KOPT-K1 (cell line): ENCODE results near the gene CCDC60.

Source experiments
- H3K27ac ChIP-seq: fragments of 200-600 bp; sonication (generic); 2 replicates; pipeline ENCODE4 v1.5.1; 2016; ENCODE audit warnings: antibody characterized with exemption, mild to moderate bottlenecking, low read depth, low read length; ENCODE audit not compliant: poor library complexity, severe bottlenecking
- H3K36me3 ChIP-seq: fragments of 200-600 bp; sonication (generic); 2 replicates; pipeline ENCODE4 v1.5.1; 2017; ENCODE audit warnings: antibody characterized with exemption, mild to moderate bottlenecking, low read length, moderate library complexity; ENCODE audit not compliant: insufficient read depth
- H3K9me3 ChIP-seq: fragments of 200-600 bp; sonication (generic); 2 replicates; pipeline ENCODE4 v1.5.1; 2017; ENCODE audit warnings: antibody characterized with exemption, low read length, mild to moderate bottlenecking; ENCODE audit not compliant: insufficient read depth, poor library complexity, severe bottlenecking

The CCDC60 gene

GRCh38 chr12:119546340-119546739, 211.8 kb downstream of the CCDC60 start:
- no peaks in the 10 kb centered on the region for H3K36me3 ChIP-seq
- no peaks in the 10 kb centered on the region for H3K9me3 ChIP-seq
- H3K27ac ChIP-seq = no peak overlapping the region

DNA sequence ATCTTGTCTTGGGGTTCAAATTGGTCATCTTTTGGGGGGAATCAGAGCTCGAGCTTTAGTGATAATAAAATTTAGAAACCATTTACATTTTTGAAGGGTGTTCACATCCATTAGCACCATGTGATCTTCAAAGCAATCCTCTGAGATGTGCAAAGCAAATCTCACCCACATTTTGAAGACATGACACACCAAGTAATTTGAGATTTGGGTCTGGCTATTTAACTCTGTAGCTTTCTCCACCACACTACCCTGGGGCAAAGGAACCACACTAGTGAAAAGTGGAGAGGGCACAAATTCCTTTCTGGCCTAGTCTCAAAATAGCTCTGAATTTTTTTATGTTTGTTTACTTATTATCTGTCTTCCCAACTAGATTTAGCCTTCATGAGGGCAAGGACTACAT, 212.5 kb downstream of the CCDC60 start:
- Histone ChIP-seq H3K36me3 (no peaks in the 10 kb centered on the region), H3K9me3 (no peaks in the 10 kb centered on the region)

DNA sequence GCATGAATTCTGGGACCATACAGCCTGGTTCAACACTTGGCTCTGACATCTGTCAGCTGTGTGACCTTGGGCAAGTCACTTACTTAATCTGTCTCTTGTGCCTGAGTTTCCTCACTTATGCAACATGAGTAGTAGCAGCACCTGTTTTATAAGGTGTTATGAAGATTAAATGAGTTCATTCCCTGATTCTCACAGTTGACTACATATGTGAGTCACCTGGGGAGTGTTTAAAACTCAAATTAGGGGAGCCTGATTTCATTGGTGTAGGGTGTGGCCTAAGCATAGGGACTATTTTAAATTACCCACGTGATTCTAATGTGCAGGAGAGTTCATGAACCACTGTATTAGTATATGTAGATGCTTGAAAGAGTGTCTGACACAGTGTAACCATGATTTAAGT, 222.3 kb downstream of the CCDC60 start:
- no peak overlapping the region for H3K27ac ChIP-seq
- no peaks in the 10 kb centered on the region for H3K9me3 ChIP-seq
- no peaks in the 10 kb centered on the region for H3K36me3 ChIP-seq

More for the DNA sequence above, 212.5 kb downstream of the CCDC60 start:
- no peak overlapping the region for H3K27ac ChIP-seq

- Histone ChIP-seq H3K36me3 (no peaks in the 10 kb centered on the region), H3K9me3 (no peaks in the 10 kb centered on the region), H3K27ac (no peak overlapping the region)
Observed at GRCh38 chr12:119565404-119565803, 230.9 kb downstream of the CCDC60 start.

GRCh38 chr12:119570771-119571170, 236.2 kb downstream of the CCDC60 start:
- no peak overlapping the region for H3K27ac ChIP-seq
- no peaks in the 10 kb centered on the region for H3K9me3 ChIP-seq
- H3K36me3 ChIP-seq = no peaks in the 10 kb centered on the region

- H3K36me3 ChIP-seq = no peaks in the 10 kb centered on the region
- no peak overlapping the region for H3K27ac ChIP-seq
- H3K9me3 ChIP-seq = no peaks in the 10 kb centered on the region
Observed at GRCh38 chr12:119573086-119573485, 238.6 kb downstream of the CCDC60 start.

- H3K9me3 ChIP-seq = no peaks in the 10 kb centered on the region
- H3K36me3 ChIP-seq = no peaks in the 10 kb centered on the region
- no peak overlapping the region for H3K27ac ChIP-seq
Observed at GRCh38 chr12:119574255-119574654, 239.7 kb downstream of the CCDC60 start.

GRCh38 chr12:119576118-119576810, 241.7 kb downstream of the CCDC60 start:
- Histone ChIP-seq H3K27ac (no peak overlapping the region), H3K9me3 (no peaks in the 10 kb centered on the region), H3K36me3 (no peaks in the 10 kb centered on the region)

- Histone ChIP-seq H3K9me3 (no peaks in the 10 kb centered on the region), H3K36me3 (no peaks in the 10 kb centered on the region), H3K27ac (no peak overlapping the region)
Observed at GRCh38 chr12:119576915-119577314, 242.4 kb downstream of the CCDC60 start.

DNA sequence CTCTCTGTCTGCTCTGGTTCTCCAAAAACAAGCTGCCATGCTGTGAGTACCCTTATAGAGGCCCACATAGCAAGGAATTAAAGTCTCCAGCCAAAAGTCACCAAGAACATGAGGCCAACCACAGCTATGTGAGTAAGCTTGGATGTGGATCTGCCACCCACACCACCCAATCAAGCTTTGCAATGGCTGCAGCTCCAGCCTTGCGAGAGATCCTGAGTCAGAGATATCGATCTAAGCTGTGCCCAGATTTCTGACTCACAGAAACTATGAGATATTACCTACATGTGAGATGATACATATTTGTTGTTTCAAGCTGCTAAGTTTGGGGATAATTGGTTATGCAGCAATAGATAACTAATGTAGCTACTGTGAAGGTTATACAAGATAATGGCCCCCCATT, 243.6 kb downstream of the CCDC60 start:
- Histone ChIP-seq H3K27ac (no peak overlapping the region), H3K9me3 (no peaks in the 10 kb centered on the region), H3K36me3 (no peaks in the 10 kb centered on the region)

GRCh38 chr12:119589097-119589496, 254.6 kb downstream of the CCDC60 start:
- Histone ChIP-seq H3K9me3 (no peaks in the 10 kb centered on the region), H3K36me3 (no peaks in the 10 kb centered on the region), H3K27ac (no peak overlapping the region)

- H3K9me3 ChIP-seq = no peaks in the 10 kb centered on the region
- H3K27ac ChIP-seq = no peak overlapping the region
- H3K36me3 ChIP-seq = no peaks in the 10 kb centered on the region
Observed at GRCh38 chr12:119589634-119590033, 255.1 kb downstream of the CCDC60 start.
